ENCODE results near the gene PTCD1. TPM values are rescaled to one million over a fixed set of nuclear protein-coding genes. Genes with fewer than 3 reads are reported as not detected.

PTCD1 gene
- polyA plus RNA-seq, 1 donor (not counting 4 experiments of a cell fraction or from before 2014, with no cell fraction given): 2.8 TPM

- DNase-seq (ENCODE audit: low read depth, low spot score) (no peak), FAIRE-seq (no peak)
- no peak overlapping the region for H3K4me3 ChIP-seq (ENCODE audit: control insufficient read depth in 2 of 3, extremely low read depth in 1 of 3, insufficient read depth in 2 of 3, low read depth in 1 of 3, low read length in 3 of 3)
- peaks cover 8% of the 10 kb centered on the region for H3K79me2 ChIP-seq (ENCODE audit: control insufficient read depth, insufficient read depth, low read length)
- H4K20me1 ChIP-seq (ENCODE audit: control insufficient read depth, extremely low read depth, insufficient read depth, low read length): no peaks in the 10 kb centered on the region
- TF ChIP-seq EZH2 (IDR thresholded peaks at IDR 0.05; ENCODE audit: low read length) (no peak), CTCF (optimal IDR thresholded peaks at IDR 0.05 in 1 of 3, IDR thresholded peaks at IDR 0.05 in 1 of 3, conservative IDR thresholded peaks at IDR 0.05 in 1 of 3; ENCODE audit: extremely low read depth in 1 of 3, insufficient read depth in 2 of 3, low read length in 3 of 3) (no peak)
- no peak overlapping the region for H3K4me2 ChIP-seq (ENCODE audit: control insufficient read depth, extremely low read depth, insufficient read depth, low read depth, low read length)
- H3K9me3 ChIP-seq (ENCODE audit: control insufficient read depth, low read depth, low read length): no peaks in the 10 kb centered on the region
- no peak overlapping the region for H3K9ac ChIP-seq (ENCODE audit: control insufficient read depth, extremely low read depth, insufficient read depth, low read length)
- peaks cover 47 to 70% of the 10 kb centered on the region in 2 experiments for H3K36me3 ChIP-seq (ENCODE audit: control insufficient read depth in 2 of 2, extremely low read depth in 1 of 2, insufficient read depth in 2 of 2, low read length in 2 of 2)
- H3K27ac ChIP-seq (ENCODE audit: control insufficient read depth, insufficient read depth, low read length): no peak overlapping the region
- H3K9me1 ChIP-seq (ENCODE audit: control insufficient read depth, extremely low read depth, insufficient read depth, low read length): no peaks in the 10 kb centered on the region
- H3K27me3 ChIP-seq (ENCODE audit: control insufficient read depth, extremely low read depth, insufficient read depth, low read length): no peaks in the 10 kb centered on the region
- dilution Hi-C loops (cut with MboI; ENCODE audit: extremely low pct_ligation_motif_present, low sequenced_read_pairs): no loop called here
- H3K4me1 ChIP-seq (ENCODE audit: control insufficient read depth, extremely low read depth, insufficient read depth, low read length): no peaks in the 10 kb centered on the region
- H2AFZ ChIP-seq (ENCODE audit: control insufficient read depth, low read length): no peak overlapping the region
Measured at GRCh38 chr7:99451936-99452335, 13.3 kb upstream of the PTCD1 start.

- Histone ChIP-seq H3K9me3 (ENCODE audit: control insufficient read depth, low read depth, low read length) (no peaks in the 10 kb centered on the region), H3K9me1 (ENCODE audit: control insufficient read depth, extremely low read depth, insufficient read depth, low read length) (no peaks in the 10 kb centered on the region), H3K79me2 (ENCODE audit: control insufficient read depth, insufficient read depth, low read length) (no peaks in the 10 kb centered on the region), H3K4me1 (ENCODE audit: control insufficient read depth, extremely low read depth, insufficient read depth, low read length) (no peaks in the 10 kb centered on the region), H3K27me3 (ENCODE audit: control insufficient read depth, extremely low read depth, insufficient read depth, low read length) (no peaks in the 10 kb centered on the region), H3K4me2 (ENCODE audit: control insufficient read depth, extremely low read depth, insufficient read depth, low read depth, low read length) (no peak overlapping the region), H3K27ac (ENCODE audit: control insufficient read depth, insufficient read depth, low read length) (no peak overlapping the region), H4K20me1 (ENCODE audit: control insufficient read depth, extremely low read depth, insufficient read depth, low read length) (no peaks in the 10 kb centered on the region), H3K4me3 (ENCODE audit: control insufficient read depth in 2 of 3, extremely low read depth in 1 of 3, insufficient read depth in 2 of 3, low read depth in 1 of 3, low read length in 3 of 3) (no peak overlapping the region), H3K9ac (ENCODE audit: control insufficient read depth, extremely low read depth, insufficient read depth, low read length) (no peak overlapping the region), H3K36me3 (ENCODE audit: control insufficient read depth in 2 of 2, extremely low read depth in 1 of 2, insufficient read depth in 2 of 2, low read length in 2 of 2) (peaks cover 49 to 57% of the 10 kb centered on the region in 2 experiments), H2AFZ (ENCODE audit: control insufficient read depth, low read length) (no peak overlapping the region)
- no peak for TF ChIP-seq CTCF (optimal IDR thresholded peaks at IDR 0.05 in 1 of 3, IDR thresholded peaks at IDR 0.05 in 1 of 3, conservative IDR thresholded peaks at IDR 0.05 in 1 of 3; ENCODE audit: extremely low read depth in 1 of 3, insufficient read depth in 2 of 3, low read length in 3 of 3)
- no peak for TF ChIP-seq EZH2 (IDR thresholded peaks at IDR 0.05; ENCODE audit: low read length)
- no peak for FAIRE-seq
- no peak for DNase-seq (ENCODE audit: low read depth, low spot score)
- dilution Hi-C loops (cut with MboI; ENCODE audit: extremely low pct_ligation_motif_present, low sequenced_read_pairs): no loop called here
Measured at GRCh38 chr7:99449326-99449725, 10.7 kb upstream of the PTCD1 start.
